ENCODE measurements around the gene MAP2. TPM values are rescaled to one million over a fixed set of nuclear protein-coding genes. Genes with fewer than 3 reads are reported as not detected.

MAP2 gene
- total RNA-seq, 2 experiments from 2014 or later: not detected

DNA sequence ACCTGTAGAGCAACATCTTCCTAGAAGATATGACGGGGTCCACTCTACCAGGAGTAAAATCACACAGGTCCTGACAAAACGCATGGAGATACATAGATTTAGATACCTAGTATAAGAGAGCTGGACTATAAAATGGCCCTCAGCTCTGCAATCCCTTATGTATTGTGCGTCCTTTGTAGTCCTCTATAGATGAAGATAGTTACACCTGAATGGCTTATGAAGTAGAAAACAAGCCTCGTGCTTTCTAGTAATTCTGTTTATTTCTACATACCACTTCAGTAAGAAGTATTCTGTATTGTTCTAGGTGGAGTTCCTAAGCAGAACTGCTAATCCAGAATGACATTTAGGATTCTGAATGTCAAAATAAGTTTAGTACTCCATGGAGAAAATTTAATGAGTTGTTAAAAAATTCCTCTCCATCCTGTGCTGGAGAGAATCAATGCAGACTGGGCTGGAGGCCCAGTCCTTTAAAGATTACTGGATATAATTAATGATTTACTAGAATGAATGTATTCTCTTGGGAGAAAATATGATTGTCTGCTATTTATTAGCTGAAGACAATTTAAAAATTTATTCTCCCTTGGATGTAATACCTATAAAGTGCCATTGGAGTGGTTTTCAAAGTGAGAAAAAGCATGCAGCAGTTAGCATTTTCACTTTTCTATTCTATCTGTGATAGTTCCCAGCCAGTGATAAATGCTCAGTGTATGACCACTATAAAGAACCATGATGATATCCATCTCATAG is 200.5 kb downstream of the MAP2 start:
- ChIA-PET CTCF (interaction anchor here (0.6 kb wide), 1 partner anchor 20 kb away, joined by 4 read pairs; no protein-coding TSS in a partner anchor), POLR2A (no interaction called here)

DNA sequence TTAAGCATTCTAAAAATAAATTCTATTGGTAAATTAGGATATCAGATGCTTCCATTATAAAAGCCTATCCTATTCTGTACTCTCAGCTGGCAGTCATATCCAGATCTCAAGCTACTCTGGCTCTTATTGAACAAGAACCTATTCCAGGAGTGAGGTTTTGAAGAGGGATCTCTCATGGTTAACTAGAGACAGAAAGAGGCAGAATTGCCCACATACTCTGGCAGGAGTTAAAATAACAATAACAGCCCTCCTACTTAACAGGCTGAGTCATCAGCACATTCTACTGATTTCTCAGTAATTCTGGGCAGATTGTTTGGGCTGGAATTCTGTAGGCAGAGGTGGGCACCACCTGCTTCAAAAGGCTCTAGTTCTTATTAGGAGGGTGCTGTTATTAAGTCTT is 205.8 kb downstream of the MAP2 start:
- POLR2A ChIA-PET: no interaction called here
- CTCF ChIA-PET: no interaction called here

DNA sequence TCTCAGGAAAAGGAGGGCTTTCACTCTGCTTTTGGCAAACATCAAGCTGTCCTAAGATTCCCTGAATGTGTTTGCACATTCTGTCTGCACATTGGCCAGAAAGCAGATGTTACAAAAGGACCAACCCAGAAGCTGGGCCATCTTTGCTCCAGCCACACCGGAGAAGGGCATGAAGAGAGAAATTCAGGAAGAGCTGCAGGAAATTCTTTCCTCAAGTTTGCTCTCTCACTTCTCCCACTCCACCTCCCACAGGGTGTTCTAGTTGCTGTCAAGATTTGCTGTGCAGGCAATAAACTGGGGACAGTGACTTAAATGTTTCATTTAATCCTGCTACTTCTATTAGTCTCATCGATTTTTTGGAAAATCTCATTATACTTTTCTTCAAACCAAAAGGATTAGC is 210.1 kb downstream of the MAP2 start:
- POLR2A ChIA-PET: no interaction called here
- CTCF ChIA-PET: no interaction called here

DNA sequence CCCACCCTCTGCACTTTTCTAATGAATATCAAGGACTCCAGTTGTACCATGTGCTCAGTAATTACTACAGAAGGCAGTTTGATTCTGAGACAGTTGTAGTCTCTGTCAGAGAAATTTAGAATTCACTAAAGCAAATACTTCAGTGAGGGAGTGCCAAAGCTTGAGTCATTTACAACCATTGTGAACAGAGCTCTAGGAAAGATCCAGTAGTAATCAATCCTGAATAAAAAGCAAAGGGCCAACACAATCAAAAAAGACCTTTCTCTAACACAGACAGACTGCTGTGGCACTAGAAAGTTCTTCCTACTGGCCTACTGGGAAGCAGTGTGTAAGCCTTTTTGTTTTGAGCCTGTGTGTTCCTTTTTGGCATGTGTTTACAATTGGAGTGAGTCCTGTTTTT is 212.2 kb downstream of the MAP2 start:
- ChIA-PET POLR2A (no interaction called here), CTCF (no interaction called here)

DNA sequence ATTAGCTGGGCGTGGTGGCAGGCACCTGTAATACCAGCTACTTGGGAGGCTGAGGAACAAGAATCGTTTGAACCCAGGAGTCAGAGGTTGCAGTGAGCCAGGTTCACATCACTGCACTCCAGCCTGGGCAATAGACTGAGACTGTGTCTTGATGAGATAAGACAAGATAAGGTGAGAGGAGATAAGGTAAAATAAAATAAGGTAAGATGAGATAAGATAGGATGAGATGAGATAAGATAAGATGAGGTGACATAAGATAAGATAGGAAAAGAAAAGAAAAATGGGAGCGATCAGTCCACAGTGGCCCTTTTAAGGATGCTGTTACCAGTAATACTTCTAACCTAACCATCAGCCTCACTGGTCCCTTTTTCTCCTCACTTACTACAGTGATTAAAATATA is 213.4 kb downstream of the MAP2 start:
- POLR2A ChIA-PET: no interaction called here

DNA sequence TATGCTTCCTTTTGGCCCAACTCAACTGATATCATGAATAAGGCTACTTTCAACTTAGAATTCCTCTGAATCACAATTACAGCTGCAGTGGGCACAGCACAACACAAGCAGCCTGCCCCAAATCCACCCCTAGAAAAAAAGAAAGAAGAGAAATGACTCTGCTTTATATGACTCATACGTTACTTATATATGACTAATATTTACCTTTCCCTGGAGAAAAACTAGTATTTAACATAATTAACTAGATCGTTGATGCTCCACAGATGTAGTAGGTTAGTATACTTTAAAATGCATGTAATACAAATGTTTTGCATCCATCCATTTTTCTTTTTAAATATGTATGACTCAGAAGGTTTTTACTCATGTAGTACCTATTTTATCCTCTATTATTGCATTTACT is 214.5 kb downstream of the MAP2 start:
- POLR2A ChIA-PET: no interaction called here

More for the DNA sequence above, 213.4 kb downstream of the MAP2 start:
- CTCF ChIA-PET: no interaction called here

DNA sequence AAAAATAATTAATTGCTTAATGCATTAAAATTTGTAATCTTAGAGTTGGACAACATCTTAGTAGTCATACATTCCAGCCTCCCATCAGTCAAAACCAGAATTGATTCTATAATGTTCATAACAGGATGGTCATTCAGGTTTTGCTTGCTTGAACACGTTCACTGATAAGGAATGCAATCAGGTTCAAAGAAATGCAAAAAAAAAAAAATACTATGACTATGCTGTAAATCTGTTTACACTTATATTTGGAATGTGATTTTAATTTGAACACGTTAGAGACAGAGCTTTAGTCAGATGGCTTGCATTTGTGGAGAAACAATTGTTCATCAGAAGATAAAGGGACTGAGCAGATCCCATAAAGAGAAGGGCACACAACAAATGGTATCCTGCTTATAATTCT is 216.5 kb downstream of the MAP2 start:
- CTCF ChIA-PET: no interaction called here
- POLR2A ChIA-PET: no interaction called here

More for the DNA sequence above, 214.5 kb downstream of the MAP2 start:
- CTCF ChIA-PET: no interaction called here

DNA sequence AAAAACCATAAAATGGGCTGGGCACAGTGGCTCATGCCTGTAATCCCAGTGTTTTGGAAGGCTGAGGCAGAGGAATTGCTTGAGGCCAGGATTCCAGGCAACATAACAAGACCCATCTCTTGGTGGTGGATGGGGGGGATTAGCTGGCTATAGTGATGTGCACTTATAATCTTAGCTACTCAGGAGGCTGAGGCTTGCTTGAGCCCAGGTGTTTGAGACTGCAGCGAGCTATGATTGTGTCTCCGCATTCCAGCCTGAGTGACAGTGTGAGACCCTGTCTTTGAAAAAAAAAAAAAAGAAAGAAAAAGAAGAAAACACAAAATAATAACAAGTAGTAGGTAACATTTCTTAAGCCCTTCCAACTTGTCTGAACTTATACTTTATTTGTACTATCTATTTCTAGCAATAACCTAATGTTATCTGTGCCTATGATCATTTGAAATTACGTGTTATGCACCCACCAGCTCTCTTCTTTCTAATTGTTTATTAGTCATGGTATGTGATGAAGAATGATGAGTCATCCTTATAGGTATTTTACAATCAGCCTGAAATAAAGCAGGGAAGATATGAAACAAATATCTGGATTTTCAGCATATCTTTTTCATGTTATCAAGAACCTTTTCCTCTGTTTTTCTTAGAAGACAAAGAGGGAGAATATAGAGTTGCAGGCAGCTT is 218.4 kb downstream of the MAP2 start:
- ChIA-PET CTCF (no interaction called here), POLR2A (no interaction called here)

DNA sequence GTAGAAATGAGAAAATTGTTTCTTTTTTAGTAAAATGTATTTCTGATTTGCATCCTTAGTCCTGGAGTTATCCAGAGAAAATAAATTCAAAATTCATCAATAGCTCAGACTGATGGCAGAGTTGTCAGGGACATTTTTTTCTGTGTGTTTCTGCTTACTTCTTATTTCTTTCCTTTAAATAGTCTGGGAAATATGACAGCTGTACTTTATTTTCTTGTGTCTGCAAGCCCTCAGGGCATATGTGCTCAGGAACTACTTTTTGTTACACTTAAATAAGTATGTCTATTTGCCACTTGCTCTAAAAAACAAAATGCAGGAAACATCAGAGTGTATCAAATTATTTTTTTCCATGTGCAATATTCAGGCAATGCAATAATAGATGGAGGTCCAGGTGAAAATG is 221.0 kb downstream of the MAP2 start:
- POLR2A ChIA-PET: no interaction called here
- CTCF ChIA-PET: no interaction called here

DNA sequence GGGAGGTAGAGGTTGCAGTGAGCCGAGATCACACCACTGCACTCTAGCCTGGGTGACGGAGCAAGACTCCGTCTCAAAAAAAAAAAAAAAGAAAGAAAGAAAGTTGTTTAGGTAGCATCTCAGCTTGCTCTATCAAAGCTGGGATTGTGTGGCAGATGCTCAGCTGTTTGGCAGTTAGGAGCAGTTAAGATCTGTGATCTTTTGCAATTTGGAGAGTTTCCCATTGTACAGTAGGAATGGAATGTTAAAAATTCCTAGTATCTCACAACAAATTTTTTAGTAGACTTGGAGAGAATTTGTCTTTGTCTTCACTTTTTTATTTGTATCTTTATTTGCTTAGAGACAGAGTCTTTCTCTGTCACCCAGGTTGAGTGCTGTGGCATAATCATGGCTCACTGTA is 224.9 kb downstream of the MAP2 start:
- CTCF ChIA-PET: interaction anchor here (0.6 kb wide), 1 partner anchor 185 kb away, joined by 4 read pairs; no protein-coding TSS in a partner anchor

DNA sequence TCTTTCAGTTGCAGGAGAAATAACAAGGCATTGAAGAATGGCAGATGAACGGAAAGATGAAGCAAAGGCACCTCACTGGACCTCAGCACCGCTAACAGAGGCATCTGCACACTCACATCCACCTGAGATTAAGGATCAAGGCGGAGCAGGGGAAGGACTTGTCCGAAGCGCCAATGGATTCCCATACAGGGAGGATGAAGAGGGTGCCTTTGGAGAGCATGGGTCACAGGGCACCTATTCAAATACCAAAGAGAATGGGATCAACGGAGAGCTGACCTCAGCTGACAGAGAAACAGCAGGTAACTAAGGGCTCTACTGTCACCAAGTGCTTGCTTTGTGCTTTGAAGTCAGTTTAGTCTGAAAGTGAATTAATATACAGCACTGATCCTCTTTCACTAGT is 229.3 kb downstream of the MAP2 start:
- CTCF ChIA-PET: no interaction called here
- POLR2A ChIA-PET: no interaction called here

More for the DNA sequence above, 224.9 kb downstream of the MAP2 start:
- POLR2A ChIA-PET: no interaction called here

DNA sequence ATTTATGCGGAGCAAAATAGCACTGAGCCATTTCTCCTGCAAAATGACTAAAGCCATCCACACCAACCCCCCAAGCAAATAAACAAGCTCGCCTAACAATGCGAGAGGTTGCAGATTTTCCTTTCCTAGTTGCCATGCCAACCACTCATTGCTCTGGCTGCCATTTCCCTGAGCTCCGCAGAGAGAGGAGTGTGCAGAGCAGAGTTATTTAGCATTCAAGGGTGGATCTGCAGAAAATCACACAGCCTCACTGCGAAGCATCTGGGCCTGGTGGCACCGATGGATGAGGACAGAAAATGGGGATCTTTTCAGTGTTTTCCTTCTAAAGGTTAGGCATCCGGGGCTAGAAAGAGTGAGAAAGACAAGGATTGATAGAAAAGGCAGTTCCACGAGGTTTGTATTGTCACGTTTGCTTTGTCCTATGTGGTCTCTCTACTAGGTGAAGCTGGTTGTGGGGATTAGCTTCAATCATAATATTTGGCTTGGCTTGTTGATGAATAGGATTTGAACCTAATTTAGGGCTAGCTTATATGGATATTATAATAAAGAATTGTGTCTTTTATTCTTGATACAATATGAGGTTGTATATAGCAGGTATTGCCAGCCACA is 237.5 kb downstream of the MAP2 start:
- POLR2A ChIA-PET: no interaction called here
- CTCF ChIA-PET: no interaction called here

DNA sequence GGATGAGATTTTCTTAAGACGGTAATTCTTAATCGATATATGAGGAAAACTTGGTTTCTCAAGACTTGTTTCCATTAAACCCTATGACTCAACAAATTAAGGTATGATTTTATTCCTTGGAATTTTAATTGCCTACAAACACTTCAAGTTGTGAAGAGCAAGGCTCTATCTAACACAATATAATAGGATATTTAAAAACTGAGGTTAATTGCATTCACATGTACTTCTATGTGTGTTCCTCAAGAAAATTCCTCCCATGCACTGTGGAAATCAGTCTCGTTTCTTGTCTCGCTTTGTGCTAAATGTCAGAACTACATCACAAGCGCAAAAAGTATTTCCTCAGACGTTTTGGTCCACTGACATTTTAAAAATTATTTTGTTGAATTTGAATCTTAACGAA is 238.2 kb downstream of the MAP2 start:
- CTCF ChIA-PET: no interaction called here
- POLR2A ChIA-PET: no interaction called here

DNA sequence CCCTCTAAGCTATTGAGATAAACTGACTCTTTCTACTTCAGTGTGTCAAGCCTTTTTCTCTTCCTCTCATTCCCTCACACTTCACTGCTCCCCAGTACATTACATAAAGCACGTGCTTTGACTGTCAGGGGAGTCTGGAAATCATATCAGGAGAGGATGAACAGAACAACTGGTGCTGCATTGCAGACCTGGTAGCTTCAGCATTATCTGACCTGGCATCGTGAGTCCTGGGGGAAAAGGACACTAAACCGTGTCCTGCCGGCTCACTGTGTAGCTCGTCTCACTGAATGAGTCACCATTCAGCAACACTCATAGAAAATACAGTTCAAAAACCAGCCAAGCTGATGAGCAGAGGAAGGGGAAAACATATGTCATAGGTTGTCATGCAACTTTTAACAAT is 239.3 kb downstream of the MAP2 start:
- POLR2A ChIA-PET: no interaction called here
- CTCF ChIA-PET: no interaction called here

DNA sequence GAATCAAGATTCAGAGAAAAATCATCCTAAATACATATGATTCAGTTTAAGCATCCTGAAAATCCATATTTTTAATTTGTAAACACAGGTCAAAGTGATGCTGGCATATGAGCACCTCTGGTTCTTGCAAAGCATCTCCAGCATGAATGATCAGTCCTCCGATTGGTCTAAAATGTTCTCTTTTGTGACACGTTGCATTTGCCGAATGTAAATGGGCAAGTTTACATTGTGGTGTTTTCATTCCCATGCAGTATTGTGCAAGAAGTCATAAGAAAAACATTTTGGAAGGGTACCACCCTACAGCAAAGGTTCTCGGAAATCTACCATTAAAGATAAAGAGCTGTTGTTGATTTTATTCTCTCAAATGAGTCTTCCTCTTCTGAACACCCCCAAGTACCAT is 239.8 kb downstream of the MAP2 start:
- CTCF ChIA-PET: no interaction called here
- POLR2A ChIA-PET: no interaction called here

DNA sequence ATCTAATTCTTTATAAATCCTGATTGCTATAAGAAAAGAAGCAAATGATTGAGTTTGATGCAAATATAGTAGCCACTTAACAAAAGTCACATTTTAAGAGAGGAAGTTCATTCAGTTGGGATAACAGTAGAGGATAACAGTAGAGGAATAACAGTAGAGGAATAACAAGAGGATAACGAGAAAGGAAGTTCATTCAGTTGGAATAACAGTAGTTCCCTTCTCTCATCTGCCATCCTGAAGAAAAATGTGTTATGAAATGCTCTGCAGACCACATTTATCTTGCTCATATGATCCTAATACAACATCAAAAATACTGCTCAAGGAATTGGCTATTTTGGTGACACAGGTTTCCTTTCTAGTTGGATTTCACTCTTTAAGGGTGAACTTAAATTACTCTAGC is 242.4 kb downstream of the MAP2 start:
- ChIA-PET CTCF (no interaction called here), POLR2A (no interaction called here)

DNA sequence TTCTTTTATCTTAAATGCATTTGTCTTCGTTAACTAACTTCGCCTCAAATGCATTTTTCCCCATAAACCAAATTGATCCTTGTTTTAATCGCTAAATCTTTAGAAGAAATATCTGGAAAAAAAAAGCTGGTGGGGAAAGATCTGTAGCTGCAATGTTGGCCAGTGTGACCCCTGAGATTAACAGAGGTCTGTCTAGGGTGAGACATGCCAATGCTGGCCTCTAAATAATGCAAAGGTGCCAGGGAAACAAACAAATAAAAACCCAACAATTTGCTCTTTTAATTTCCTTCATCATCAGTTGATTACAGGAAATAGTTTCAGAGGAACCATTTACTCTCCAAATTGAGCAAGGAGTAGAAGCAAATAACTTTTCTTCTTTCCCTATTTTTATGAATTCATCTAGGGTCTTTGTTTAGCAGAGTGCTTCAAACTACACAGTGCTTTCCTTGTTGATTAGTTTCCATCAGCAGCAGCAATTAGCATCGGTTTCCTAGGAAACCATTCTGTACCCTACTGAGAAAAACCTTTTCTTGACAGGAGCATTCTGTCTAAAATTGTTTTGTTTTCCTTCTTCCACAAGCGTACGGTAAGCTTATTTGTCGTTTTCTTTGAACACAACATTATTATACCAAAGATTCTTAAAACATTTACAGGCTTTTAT is 247.3 kb downstream of the MAP2 start:
- ChIA-PET POLR2A (no interaction called here), CTCF (no interaction called here)

DNA sequence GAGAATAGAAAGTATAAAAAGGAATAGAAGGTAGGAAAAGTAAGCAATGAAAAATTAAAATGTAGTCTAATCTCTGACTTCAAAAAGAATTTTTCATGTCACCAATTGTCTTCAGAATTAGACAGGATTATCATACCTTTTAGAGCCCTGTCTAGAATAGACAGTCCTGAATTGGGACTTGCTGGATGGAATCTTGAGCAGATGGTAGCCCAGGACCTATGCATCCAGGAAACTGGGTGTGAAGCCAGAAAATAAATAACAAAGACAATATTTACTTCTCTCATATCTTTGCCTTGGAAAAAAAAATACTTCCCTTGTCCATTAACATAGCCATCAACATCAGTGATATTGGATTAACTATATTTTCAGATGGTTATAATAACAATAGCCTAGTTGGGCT is 250.0 kb downstream of the MAP2 start:
- POLR2A ChIA-PET: no interaction called here
- CTCF ChIA-PET: no interaction called here

DNA sequence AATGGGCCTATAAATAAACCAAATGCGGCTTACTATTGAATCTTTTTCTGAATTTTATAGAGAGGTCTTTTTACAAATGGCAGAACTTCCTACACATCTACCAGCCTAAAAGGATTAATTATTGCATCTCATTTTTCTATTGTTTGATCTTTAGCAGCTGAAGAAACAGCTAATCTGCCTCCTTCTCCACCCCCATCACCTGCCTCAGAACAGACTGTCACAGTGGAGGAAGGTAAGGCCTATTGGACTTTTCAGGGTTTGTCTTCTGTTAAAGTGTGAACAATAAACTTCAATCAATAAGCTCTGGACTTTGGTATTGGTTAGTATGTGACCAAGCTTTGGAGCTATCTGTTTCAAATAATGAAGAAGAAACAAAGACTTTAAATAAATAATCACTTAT is 256.7 kb downstream of the MAP2 start:
- ChIA-PET CTCF (no interaction called here), POLR2A (no interaction called here)

DNA sequence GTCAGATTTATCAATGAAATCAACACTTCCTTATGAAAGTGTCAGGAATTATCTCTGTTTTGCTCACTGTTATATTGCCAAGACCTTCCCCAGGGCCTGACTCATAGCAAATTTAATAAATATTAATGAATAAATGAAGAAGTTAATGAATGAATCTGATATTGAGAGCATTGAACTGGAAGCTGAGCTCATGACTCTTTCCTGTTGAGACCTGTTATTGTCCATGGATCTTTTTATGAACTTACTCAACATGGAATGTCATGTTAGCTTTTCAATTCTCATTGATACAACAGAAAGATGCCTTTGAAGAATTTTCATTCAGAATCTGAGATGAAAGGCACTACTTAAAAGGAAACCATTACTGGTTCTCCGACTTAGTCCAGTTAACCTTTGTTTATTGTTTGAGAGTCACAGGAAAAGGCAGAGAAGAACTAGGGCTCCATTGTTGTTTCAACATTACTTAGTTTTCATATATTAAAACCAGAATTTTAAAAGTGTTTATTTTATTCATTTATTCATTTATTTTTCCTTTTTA is 257.4 kb downstream of the MAP2 start:
- CTCF ChIA-PET: no interaction called here
- POLR2A ChIA-PET: no interaction called here

DNA sequence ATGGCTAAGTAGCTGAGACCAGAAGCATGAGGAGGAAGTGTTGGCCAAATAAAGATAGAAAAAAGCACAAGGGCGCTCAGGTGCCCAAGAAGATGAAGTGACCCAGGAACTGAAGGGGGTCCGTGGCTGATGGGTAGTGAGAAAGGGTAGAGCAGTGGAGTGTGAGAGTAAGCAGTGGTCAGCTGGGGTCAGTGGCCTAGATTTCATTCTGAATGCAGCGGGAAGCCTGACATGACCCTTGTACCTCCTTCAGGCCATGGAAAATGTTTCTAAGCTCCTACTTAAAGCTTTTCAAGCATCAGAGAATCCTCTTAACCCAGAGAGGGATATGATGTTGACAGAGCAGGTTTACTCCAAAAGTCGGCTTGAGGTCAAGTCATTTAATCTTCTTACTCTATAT is 258.8 kb downstream of the MAP2 start:
- ChIA-PET CTCF (no interaction called here), POLR2A (no interaction called here)

Data from activated CD8-positive, alpha-beta memory T cell treated with anti-CD3 and anti-CD28 coated beads for 36 hours (primary cell).